ENCODE measurements around the gene ADGRD1. TPM values are rescaled to one million over a fixed set of nuclear protein-coding genes. Genes with fewer than 3 reads are reported as not detected.

Gene ADGRD1
- total RNA-seq, 2 experiments from 2014 or later: 0.64 to 1.0 TPM

GRCh38 chr12:130971925-130972585, 18.3 kb downstream of the ADGRD1 start:
- DNase-seq: no peak
- intact Hi-C loops (cut with micrococcal nuclease): no loop called here
- no peak overlapping the region for H3K4me3 Mint-ChIP-seq
- no peaks in the 10 kb centered on the region for H3K4me1 Mint-ChIP-seq (ENCODE audit: low read depth)
- CTCF ChIA-PET: no interaction called here
- no peaks in the 10 kb centered on the region for H3K36me3 Mint-ChIP-seq
- H3K9me3 Mint-ChIP-seq: no peaks in the 10 kb centered on the region
- H3K27me3 Mint-ChIP-seq: peaks cover 4% of the 10 kb centered on the region
- POLR2A ChIA-PET: no interaction called here
- H3K27ac Mint-ChIP-seq: no peak overlapping the region

- Mint-ChIP-seq H3K27ac (no peak overlapping the region), H3K36me3 (no peaks in the 10 kb centered on the region), H3K4me1 (ENCODE audit: low read depth) (no peaks in the 10 kb centered on the region), H3K4me3 (no peak overlapping the region), H3K27me3 (peaks cover 2% of the 10 kb centered on the region), H3K9me3 (no peaks in the 10 kb centered on the region)
- ChIA-PET CTCF (no interaction called here), POLR2A (no interaction called here)
- intact Hi-C loops (cut with micrococcal nuclease): no loop called here
- no peak for DNase-seq
Measured at GRCh38 chr12:130972586-130972950, 18.9 kb downstream of the ADGRD1 start.

GRCh38 chr12:130973109-130973508, 19.4 kb downstream of the ADGRD1 start:
- Mint-ChIP-seq H3K9me3 (no peaks in the 10 kb centered on the region), H3K27me3 (peaks cover 2% of the 10 kb centered on the region), H3K4me1 (ENCODE audit: low read depth) (no peaks in the 10 kb centered on the region), H3K4me3 (no peak overlapping the region), H3K27ac (no peak overlapping the region), H3K36me3 (no peaks in the 10 kb centered on the region)
- DNase-seq: no peak
- ChIA-PET CTCF (no interaction called here), POLR2A (no interaction called here)
- intact Hi-C loops (cut with micrococcal nuclease): no loop called here

GRCh38 chr12:130973906-130974305, 20.2 kb downstream of the ADGRD1 start:
- ChIA-PET POLR2A (no interaction called here), CTCF (no interaction called here)
- Mint-ChIP-seq H3K27me3 (peaks cover 1% of the 10 kb centered on the region), H3K4me3 (no peak overlapping the region), H3K27ac (no peak overlapping the region), H3K36me3 (no peaks in the 10 kb centered on the region), H3K4me1 (ENCODE audit: low read depth) (no peaks in the 10 kb centered on the region), H3K9me3 (no peaks in the 10 kb centered on the region)
- DNase-seq: no peak
- intact Hi-C loops (cut with micrococcal nuclease): no loop called here

- no peak overlapping the region for H3K4me3 Mint-ChIP-seq
- no peak overlapping the region for H3K27ac Mint-ChIP-seq
- H3K9me3 Mint-ChIP-seq: no peaks in the 10 kb centered on the region
- DNase-seq: no peak
- ChIA-PET POLR2A (no interaction called here), CTCF (interaction anchor here (0.7 kb wide), 1 partner anchor 149 kb away, joined by 3 read pairs; no protein-coding TSS in a partner anchor)
- no peaks in the 10 kb centered on the region for H3K27me3 Mint-ChIP-seq
- intact Hi-C loops (cut with micrococcal nuclease): no loop called here
- no peaks in the 10 kb centered on the region for H3K4me1 Mint-ChIP-seq (ENCODE audit: low read depth)
- H3K36me3 Mint-ChIP-seq: no peaks in the 10 kb centered on the region
Measured at GRCh38 chr12:130975116-130975515, 21.4 kb downstream of the ADGRD1 start.

GRCh38 chr12:130976171-130976720, 22.5 kb downstream of the ADGRD1 start:
- ChIA-PET POLR2A (no interaction called here), CTCF (no interaction called here)
- Mint-ChIP-seq H3K4me1 (ENCODE audit: low read depth) (no peaks in the 10 kb centered on the region), H3K27ac (no peak overlapping the region), H3K27me3 (peaks cover 3% of the 10 kb centered on the region), H3K4me3 (no peak overlapping the region), H3K9me3 (no peaks in the 10 kb centered on the region), H3K36me3 (no peaks in the 10 kb centered on the region)
- intact Hi-C loops (cut with micrococcal nuclease): no loop called here
- DNase-seq: no peak

- ChIA-PET CTCF (no interaction called here), POLR2A (no interaction called here)
- intact Hi-C loops (cut with micrococcal nuclease): no loop called here
- Mint-ChIP-seq H3K27me3 (peaks cover 6% of the 10 kb centered on the region), H3K27ac (no peak overlapping the region), H3K4me1 (ENCODE audit: low read depth) (no peaks in the 10 kb centered on the region), H3K9me3 (no peaks in the 10 kb centered on the region), H3K36me3 (no peaks in the 10 kb centered on the region), H3K4me3 (no peak overlapping the region)
- no peak for DNase-seq
Measured at GRCh38 chr12:130977046-130977742, 23.5 kb downstream of the ADGRD1 start.

- no peak for DNase-seq
- Mint-ChIP-seq H3K9me3 (no peaks in the 10 kb centered on the region), H3K4me3 (no peak overlapping the region), H3K36me3 (no peaks in the 10 kb centered on the region), H3K4me1 (ENCODE audit: low read depth) (no peaks in the 10 kb centered on the region), H3K27ac (no peak overlapping the region), H3K27me3 (peaks cover 11% of the 10 kb centered on the region)
- intact Hi-C loops (cut with micrococcal nuclease): no loop called here
- POLR2A ChIA-PET: no interaction called here
- CTCF ChIA-PET: no interaction called here
Measured at GRCh38 chr12:130977743-130978095, 24.0 kb downstream of the ADGRD1 start.

GRCh38 chr12:130978785-130979184, 25.1 kb downstream of the ADGRD1 start:
- H3K36me3 Mint-ChIP-seq: no peaks in the 10 kb centered on the region
- CTCF ChIA-PET: no interaction called here
- H3K27ac Mint-ChIP-seq: no peak overlapping the region
- H3K9me3 Mint-ChIP-seq: no peaks in the 10 kb centered on the region
- intact Hi-C loops (cut with micrococcal nuclease): no loop called here
- peaks cover 12% of the 10 kb centered on the region for H3K27me3 Mint-ChIP-seq
- POLR2A ChIA-PET: no interaction called here
- no peak for DNase-seq
- H3K4me3 Mint-ChIP-seq: no peak overlapping the region
- H3K4me1 Mint-ChIP-seq (ENCODE audit: low read depth): no peaks in the 10 kb centered on the region

GRCh38 chr12:130981074-130981742, 27.5 kb downstream of the ADGRD1 start:
- Mint-ChIP-seq H3K27me3 (peaks cover 14% of the 10 kb centered on the region), H3K36me3 (no peaks in the 10 kb centered on the region), H3K9me3 (no peaks in the 10 kb centered on the region), H3K4me3 (no peak overlapping the region), H3K4me1 (ENCODE audit: low read depth) (no peaks in the 10 kb centered on the region), H3K27ac (no peak overlapping the region)
- POLR2A ChIA-PET: no interaction called here
- DNase-seq: no peak
- CTCF ChIA-PET: no interaction called here
- intact Hi-C loops (cut with micrococcal nuclease): no loop called here

- peaks cover 14% of the 10 kb centered on the region for H3K27me3 Mint-ChIP-seq
- no peak for DNase-seq
- POLR2A ChIA-PET: no interaction called here
- no peaks in the 10 kb centered on the region for H3K9me3 Mint-ChIP-seq
- no peak overlapping the region for H3K4me3 Mint-ChIP-seq
- intact Hi-C loops (cut with micrococcal nuclease): no loop called here
- H3K36me3 Mint-ChIP-seq: no peaks in the 10 kb centered on the region
- CTCF ChIA-PET: no interaction called here
- no peaks in the 10 kb centered on the region for H3K4me1 Mint-ChIP-seq (ENCODE audit: low read depth)
- no peak overlapping the region for H3K27ac Mint-ChIP-seq
Measured at GRCh38 chr12:130981911-130982310, 28.2 kb downstream of the ADGRD1 start.

- intact Hi-C loops (cut with micrococcal nuclease): no loop called here
- no peak overlapping the region for H3K4me3 Mint-ChIP-seq
- H3K9me3 Mint-ChIP-seq: no peaks in the 10 kb centered on the region
- H3K27me3 Mint-ChIP-seq: peaks cover 19% of the 10 kb centered on the region
- ChIA-PET POLR2A (no interaction called here), CTCF (no interaction called here)
- H3K27ac Mint-ChIP-seq: no peak overlapping the region
- H3K36me3 Mint-ChIP-seq: no peaks in the 10 kb centered on the region
- H3K4me1 Mint-ChIP-seq (ENCODE audit: low read depth): no peaks in the 10 kb centered on the region
- no peak for DNase-seq
Measured at GRCh38 chr12:130982565-130983225, 29.0 kb downstream of the ADGRD1 start.
